SK-N-SH (cell line): Measurements from ENCODE around the gene MAEA. TPM values are rescaled to one million over a fixed set of nuclear protein-coding genes. Genes with fewer than 3 reads are reported as not detected.

Experiments
- CTCF ChIA-PET: fragments of 300-600, 350-600 bp; formaldehyde crosslinking; extraction: SDS; loops from one replicate; lab custom pipeline; 2021; lab: Yijun Ruan, JAX
- POLR2A ChIA-PET: fragments of 350-600 bp; sonication (Branson Sonifier 250); formaldehyde crosslinking; extraction: SDS; loops from one replicate; lab custom pipeline; 2020; ENCODE audit warnings: antibody characterized with exemption, inconsistent platforms; lab: Yijun Ruan, JAX
- DNase-seq: peaks from one replicate; pipeline ENCODE4 v3.0.0; 2012
- H2AFZ ChIP-seq: fragments of 200-600 bp; sonication (generic); 2 replicates; pipeline ENCODE4 v1.8.1; 2016; ENCODE audit warnings: antibody characterized with exemption, mild to moderate bottlenecking, low read depth
- H3F3A ChIP-seq: fragments of 200-600 bp; sonication (generic); replicated peaks from 2 replicates; pipeline ENCODE3; 2016; ENCODE audit warnings: antibody characterized with exemption, mild to moderate bottlenecking; ENCODE audit not compliant: insufficient read depth
- H3K27ac ChIP-seq, 2 experiments: fragments of 200-500 bp in 1 of 2; fragments of 200-600 bp in 1 of 2; sonication (Bioruptor generic) in 1 of 2; sonication (generic), shearing (Covaris generic) in 1 of 2; 2 replicates each; pipeline versions ENCODE4 v1.5.1 to v1.6.1; 2014 to 2016; ENCODE audit warnings: low read depth in 2 of 2, inconsistent platforms in 1 of 2, low read length in 1 of 2, mild to moderate bottlenecking in 1 of 2, mixed read lengths in 1 of 2
- H3K27me3 ChIP-seq: fragments of 200-600 bp; sonication (generic), shearing (Covaris generic); 2 replicates; pipeline ENCODE4 v1.6.1; 2016; ENCODE audit warnings: mixed run types; ENCODE audit not compliant: insufficient read depth
- H3K36me3 ChIP-seq, 2 experiments: fragments of 200-500 bp in 1 of 2; fragments of 200-600 bp in 1 of 2; sonication (Bioruptor generic) in 1 of 2; sonication (generic) in 1 of 2; replicated peaks in 1 of 2; 2 replicates each; pipeline versions ENCODE3 to v1.5.1; 2014 to 2016; ENCODE audit warnings: low read length in 1 of 2, mild to moderate bottlenecking in 1 of 2; ENCODE audit not compliant: insufficient read depth in 2 of 2, control insufficient read depth in 1 of 2
- H3K4me1 ChIP-seq, 2 experiments: fragments of 200-500 bp in 1 of 2; fragments of 200-600 bp in 1 of 2; sonication (Bioruptor generic) in 1 of 2; sonication (generic), shearing (Covaris generic) in 1 of 2; 2 replicates each; pipeline versions ENCODE4 v1.5.1 to v1.6.1; 2014 to 2016; ENCODE audit warnings: low read depth in 1 of 2, low read length in 1 of 2, mixed run types in 1 of 2; ENCODE audit not compliant: insufficient read depth in 2 of 2, control insufficient read depth in 1 of 2
- H3K4me2 ChIP-seq: fragments of 200-600 bp; sonication (generic), shearing (Covaris generic); 2 replicates; pipeline ENCODE4 v1.6.1; 2017; ENCODE audit warnings: mixed run types
- H3K4me3 ChIP-seq, 2 experiments: fragments of 200-500 bp in 1 of 2; fragments of 200-600 bp in 1 of 2; sonication (Bioruptor generic) in 1 of 2; sonication (generic), shearing (Covaris generic) in 1 of 2; 2 replicates each; pipeline versions ENCODE4 v1.5.1 to v1.8.1; 2014 to 2016; ENCODE audit warnings: low read depth in 2 of 2, inconsistent platforms in 1 of 2, low read length in 1 of 2, mild to moderate bottlenecking in 1 of 2, mixed read lengths in 1 of 2, moderate library complexity in 1 of 2
- H3K79me2 ChIP-seq: fragments of 200-600 bp; sonication (generic); 2 replicates; pipeline ENCODE4 v1.8.1; 2017; ENCODE audit warnings: mild to moderate bottlenecking; ENCODE audit not compliant: insufficient read depth
- H3K9ac ChIP-seq: fragments of 200-600 bp; sonication (generic); 2 replicates; pipeline ENCODE4 v1.6.1; 2017; ENCODE audit warnings: mixed run types
- H3K9me2 ChIP-seq: fragments of 200-600 bp; sonication (generic); 2 replicates; pipeline ENCODE4 v1.6.1; 2017; ENCODE audit warnings: mixed run types
- H3K9me3 ChIP-seq: fragments of 200-600 bp; sonication (generic); 2 replicates; pipeline ENCODE4 v1.6.1; 2017; ENCODE audit warnings: mixed run types, mild to moderate bottlenecking, moderate library complexity
- H4K20me1 ChIP-seq: fragments of 200-600 bp; sonication (generic); 2 replicates; pipeline ENCODE4 v1.6.1; 2017; ENCODE audit warnings: mild to moderate bottlenecking, mixed run types; ENCODE audit not compliant: insufficient read depth
- EZH2phosphoT487 ChIP-seq: fragments of 200-600 bp; sonication (generic); IDR thresholded peaks from 2 replicates; pipeline ENCODE4 v1.6.1; 2017; ENCODE audit warnings: low read depth, mixed run types, mild to moderate bottlenecking, antibody characterized with exemption, moderate library complexity, borderline replicate concordance
- FOSL2 ChIP-seq: IDR thresholded peaks from 2 replicates; pipeline ENCODE4 v1.4.0; 2012; ENCODE audit warnings: low read depth, mild to moderate bottlenecking, moderate library complexity, borderline replicate concordance
- FOXJ3 ChIP-seq: sonication (generic); formaldehyde crosslinking; IDR thresholded peaks from 2 replicates; pipeline ENCODE4 v1.5.1; 2020; ENCODE audit warnings: mild to moderate bottlenecking, missing genetic modification reagents
- FOXM1 ChIP-seq: IDR thresholded peaks from 2 replicates; pipeline ENCODE4 v1.4.0; 2012; ENCODE audit warnings: low read depth, mild to moderate bottlenecking
- JUND ChIP-seq: IDR thresholded peaks from 2 replicates; pipeline ENCODE4 v1.4.0; 2012
- MEF2A ChIP-seq: IDR thresholded peaks from 2 replicates; pipeline ENCODE4 v1.4.0; 2012; ENCODE audit warnings: low read depth, borderline replicate concordance
- MXI1 ChIP-seq: IDR thresholded peaks from 2 replicates; pipeline ENCODE4 v1.6.1; 2012; ENCODE audit warnings: mild to moderate bottlenecking, low read depth, low read length, improper control_type of control experiment
- NFIC ChIP-seq: IDR thresholded peaks from 2 replicates; pipeline ENCODE4 v1.4.0; 2012; ENCODE audit warnings: borderline replicate concordance
- RFX5 ChIP-seq: IDR thresholded peaks from 2 replicates; pipeline ENCODE4 v1.6.1; 2012; ENCODE audit warnings: mild to moderate bottlenecking, improper control_type of control experiment, low read length
- RXRA ChIP-seq: IDR thresholded peaks from 2 replicates; pipeline ENCODE4 v1.4.0; 2012; ENCODE audit warnings: low read depth, mild to moderate bottlenecking, borderline replicate concordance
- SIN3A ChIP-seq: IDR thresholded peaks from 2 replicates; pipeline ENCODE4 v1.6.1; 2012; ENCODE audit warnings: low read depth, mild to moderate bottlenecking, low read length, moderate library complexity, borderline replicate concordance
- TAF1 ChIP-seq: IDR thresholded peaks from 2 replicates; pipeline ENCODE4 v1.6.1; 2012; ENCODE audit warnings: low read depth, mild to moderate bottlenecking, low read length, moderate library complexity, borderline replicate concordance
- TEAD4 ChIP-seq: IDR thresholded peaks from 2 replicates; pipeline ENCODE4 v1.4.0; 2012; ENCODE audit warnings: mild to moderate bottlenecking, borderline replicate concordance; ENCODE audit not compliant: insufficient read depth
- YY1 ChIP-seq: IDR thresholded peaks from 2 replicates; pipeline ENCODE4 v1.4.0; 2012; ENCODE audit warnings: low read depth, mild to moderate bottlenecking
- WGBS: methylation state at CpG from one replicate; pipeline ENCODE4 v1.1.6; 2017; ENCODE audit warnings: low lambda C conversion rate; 5-methylcytosine and 5-hydroxymethylcytosine counted together
- polyA plus RNA-seq, 3 experiments: library from polyadenylated mRNA; depleted of rRNA; stranded (reverse); fragments of >200 nt; gene quantifications; 2 replicates each; pipeline ENCODE4 v1.2.3, GENCODE V29; 2012
- TF ChIP-seq, protein P1 (sequence below): fragments of 150-350 bp; IDR thresholded peaks from 2 replicates; pipeline ENCODE4 v1.6.1; 2016; ENCODE audit warnings: mild to moderate bottlenecking, low read depth, low read length
- TF ChIP-seq, protein P2 (sequence below): IDR thresholded peaks from 2 replicates; pipeline ENCODE4 v1.6.1; 2012; ENCODE audit warnings: mild to moderate bottlenecking, low read depth, low read length, moderate library complexity
- TF ChIP-seq, protein P3 (sequence below): IDR thresholded peaks from 2 replicates; pipeline ENCODE4 v1.4.0; 2012; ENCODE audit warnings: low read depth, borderline replicate concordance

The MAEA gene
- polyA plus RNA-seq, 1 of the 3 experiments (the other 2 are of a cell fraction): 128 TPM

DNA sequence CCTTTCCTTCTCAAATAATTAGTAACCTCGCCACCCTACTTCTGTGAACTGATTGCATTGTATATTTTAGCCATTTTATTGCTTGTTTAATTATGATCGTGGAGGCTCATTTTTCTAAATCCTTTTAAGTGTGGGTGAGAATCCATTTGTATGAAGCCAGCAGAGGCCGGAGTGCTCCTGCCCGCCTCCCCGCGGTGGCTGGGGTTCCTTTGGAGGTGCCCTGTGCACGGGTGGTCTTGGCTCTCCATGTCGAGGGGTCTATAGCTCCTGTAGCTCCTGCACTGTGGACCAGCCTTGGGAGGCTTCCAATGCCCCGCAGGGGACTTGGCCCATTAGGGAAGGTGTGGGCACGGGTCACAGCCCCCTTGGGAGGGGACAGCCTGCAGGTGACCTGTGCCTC lies 72.4 kb downstream of the MAEA start (continued):
- TF ChIP-seq RFX5: no peak
- TF ChIP-seq TEAD4: no peak
- TF ChIP-seq SIN3A: no peak
- TF ChIP-seq, protein P1, sequence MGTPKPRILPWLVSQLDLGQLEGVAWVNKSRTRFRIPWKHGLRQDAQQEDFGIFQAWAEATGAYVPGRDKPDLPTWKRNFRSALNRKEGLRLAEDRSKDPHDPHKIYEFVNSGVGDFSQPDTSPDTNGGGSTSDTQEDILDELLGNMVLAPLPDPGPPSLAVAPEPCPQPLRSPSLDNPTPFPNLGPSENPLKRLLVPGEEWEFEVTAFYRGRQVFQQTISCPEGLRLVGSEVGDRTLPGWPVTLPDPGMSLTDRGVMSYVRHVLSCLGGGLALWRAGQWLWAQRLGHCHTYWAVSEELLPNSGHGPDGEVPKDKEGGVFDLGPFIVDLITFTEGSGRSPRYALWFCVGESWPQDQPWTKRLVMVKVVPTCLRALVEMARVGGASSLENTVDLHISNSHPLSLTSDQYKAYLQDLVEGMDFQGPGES: no peak
- TF ChIP-seq, all 33 proteins: peak for 0

DNA sequence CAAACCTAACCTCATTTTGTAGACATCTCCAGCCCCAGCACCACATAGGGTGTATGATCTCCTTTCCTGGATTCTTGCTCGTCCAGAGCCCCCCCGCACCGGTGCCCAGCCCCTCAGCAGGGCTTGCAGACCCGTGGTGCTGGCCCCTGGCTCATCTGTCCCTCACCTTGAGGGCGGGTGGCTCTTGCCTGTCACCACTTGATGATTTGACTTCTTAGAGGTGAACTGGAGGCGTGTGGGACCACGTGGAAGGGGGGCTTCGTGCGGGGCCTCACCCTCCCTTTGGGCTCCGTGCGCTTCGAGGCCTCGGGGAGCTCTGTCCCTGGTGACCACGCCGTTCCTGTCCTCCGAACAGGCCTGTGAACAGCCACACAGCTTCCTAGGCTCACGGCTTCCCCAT lies 72.8 kb downstream of the MAEA start:
- WGBS: over 99% methylated on average over 14 of the region's 17 CpGs
- CTCF ChIA-PET: interaction anchor here (0.7 kb wide), 2 partner anchors 266 to 267 kb away, joined by 3 read pairs; no protein-coding TSS in a partner anchor

More for the DNA sequence above, 72.8 kb downstream of the MAEA start:
- Histone ChIP-seq H3K4me3 (no peak overlapping the region), H3K9ac (no peak overlapping the region), H3K4me1 (peaks cover 0 to 9% of the 10 kb centered on the region in 2 experiments; a peak in 1 of 4 replicates), H3K27me3 (no peaks in the 10 kb centered on the region), H3F3A (no peaks in the 10 kb centered on the region), H3K4me2 (no peak overlapping the region), H3K36me3 (peaks cover 0 to 52% of the 10 kb centered on the region in 2 experiments), H3K9me3 (no peaks in the 10 kb centered on the region), H4K20me1 (peaks cover 3% of the 10 kb centered on the region; the same call in 1 of the 2 replicates), H3K27ac (no peak overlapping the region), H2AFZ (no peak overlapping the region), H3K9me2 (no peaks in the 10 kb centered on the region), H3K79me2 (no peaks in the 10 kb centered on the region)
- POLR2A ChIA-PET: interaction anchor here (0.7 kb wide), 1 partner anchor 534 kb away, joined by 3 read pairs; no protein-coding TSS in a partner anchor
- DNase-seq: no peak
- TF ChIP-seq, protein P2, sequence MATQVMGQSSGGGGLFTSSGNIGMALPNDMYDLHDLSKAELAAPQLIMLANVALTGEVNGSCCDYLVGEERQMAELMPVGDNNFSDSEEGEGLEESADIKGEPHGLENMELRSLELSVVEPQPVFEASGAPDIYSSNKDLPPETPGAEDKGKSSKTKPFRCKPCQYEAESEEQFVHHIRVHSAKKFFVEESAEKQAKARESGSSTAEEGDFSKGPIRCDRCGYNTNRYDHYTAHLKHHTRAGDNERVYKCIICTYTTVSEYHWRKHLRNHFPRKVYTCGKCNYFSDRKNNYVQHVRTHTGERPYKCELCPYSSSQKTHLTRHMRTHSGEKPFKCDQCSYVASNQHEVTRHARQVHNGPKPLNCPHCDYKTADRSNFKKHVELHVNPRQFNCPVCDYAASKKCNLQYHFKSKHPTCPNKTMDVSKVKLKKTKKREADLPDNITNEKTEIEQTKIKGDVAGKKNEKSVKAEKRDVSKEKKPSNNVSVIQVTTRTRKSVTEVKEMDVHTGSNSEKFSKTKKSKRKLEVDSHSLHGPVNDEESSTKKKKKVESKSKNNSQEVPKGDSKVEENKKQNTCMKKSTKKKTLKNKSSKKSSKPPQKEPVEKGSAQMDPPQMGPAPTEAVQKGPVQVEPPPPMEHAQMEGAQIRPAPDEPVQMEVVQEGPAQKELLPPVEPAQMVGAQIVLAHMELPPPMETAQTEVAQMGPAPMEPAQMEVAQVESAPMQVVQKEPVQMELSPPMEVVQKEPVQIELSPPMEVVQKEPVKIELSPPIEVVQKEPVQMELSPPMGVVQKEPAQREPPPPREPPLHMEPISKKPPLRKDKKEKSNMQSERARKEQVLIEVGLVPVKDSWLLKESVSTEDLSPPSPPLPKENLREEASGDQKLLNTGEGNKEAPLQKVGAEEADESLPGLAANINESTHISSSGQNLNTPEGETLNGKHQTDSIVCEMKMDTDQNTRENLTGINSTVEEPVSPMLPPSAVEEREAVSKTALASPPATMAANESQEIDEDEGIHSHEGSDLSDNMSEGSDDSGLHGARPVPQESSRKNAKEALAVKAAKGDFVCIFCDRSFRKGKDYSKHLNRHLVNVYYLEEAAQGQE: no peak
- TF ChIP-seq JUND (no peak), MEF2A (no peak), YY1 (no peak), EZH2phosphoT487 (no peak), NFIC (no peak), FOXM1 (no peak), MXI1 (no peak), RXRA (no peak), FOSL2 (no peak), TAF1 (no peak), FOXJ3 (CRISPR knock-in tag) (no peak), RFX5 (no peak)
- TF ChIP-seq, protein P3, sequence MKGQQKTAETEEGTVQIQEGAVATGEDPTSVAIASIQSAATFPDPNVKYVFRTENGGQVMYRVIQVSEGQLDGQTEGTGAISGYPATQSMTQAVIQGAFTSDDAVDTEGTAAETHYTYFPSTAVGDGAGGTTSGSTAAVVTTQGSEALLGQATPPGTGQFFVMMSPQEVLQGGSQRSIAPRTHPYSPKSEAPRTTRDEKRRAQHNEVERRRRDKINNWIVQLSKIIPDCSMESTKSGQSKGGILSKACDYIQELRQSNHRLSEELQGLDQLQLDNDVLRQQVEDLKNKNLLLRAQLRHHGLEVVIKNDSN: no peak
